ENCODE measurements around the gene NTM.

DNA sequence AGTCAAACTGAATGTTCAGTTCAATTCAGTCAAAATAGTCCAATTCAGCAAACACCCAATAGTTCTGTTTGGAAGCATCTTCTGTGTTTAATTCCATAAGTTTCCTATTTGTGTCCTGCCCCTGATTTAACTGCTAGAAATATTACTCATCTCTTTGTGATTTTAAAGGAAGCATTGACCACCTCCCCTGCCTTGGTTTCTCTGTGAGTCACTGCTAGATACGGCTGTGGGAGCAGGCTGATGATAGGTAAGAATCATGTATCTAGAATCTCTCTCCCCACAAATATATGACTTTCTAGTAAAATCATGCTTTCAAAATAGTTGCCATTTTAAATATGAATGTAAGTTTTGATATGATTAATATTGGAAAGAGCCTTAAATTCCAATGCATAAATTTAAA, 888.5 kb downstream of the NTM start:
- TF ChIP-seq CTCF (IDR thresholded peaks at IDR 0.05) (no peak), POLR2A (IDR thresholded peaks at IDR 0.05) (no peak)

Data from uterus (tissue), 2 donors.